SK-N-SH (cell line): ENCODE measurements around the gene JAG2. TPM values are rescaled to one million over a fixed set of nuclear protein-coding genes. Genes with fewer than 3 reads are reported as not detected.

Source experiments
- CTCF ChIA-PET: fragments of 300-600, 350-600 bp; formaldehyde crosslinking; extraction: SDS; loops from one replicate; lab custom pipeline; 2021; lab: Yijun Ruan, JAX
- POLR2A ChIA-PET: fragments of 350-600 bp; sonication (Branson Sonifier 250); formaldehyde crosslinking; extraction: SDS; loops from one replicate; lab custom pipeline; 2020; ENCODE audit warnings: antibody characterized with exemption, inconsistent platforms; lab: Yijun Ruan, JAX
- DNase-seq: peaks from one replicate; pipeline ENCODE4 v3.0.0; 2012
- H2AFZ ChIP-seq: fragments of 200-600 bp; sonication (generic); 2 replicates; pipeline ENCODE4 v1.8.1; 2016; ENCODE audit warnings: antibody characterized with exemption, mild to moderate bottlenecking, low read depth
- H3F3A ChIP-seq: fragments of 200-600 bp; sonication (generic); replicated peaks from 2 replicates; pipeline ENCODE3; 2016; ENCODE audit warnings: antibody characterized with exemption, mild to moderate bottlenecking; ENCODE audit not compliant: insufficient read depth
- H3K27ac ChIP-seq, 2 experiments: fragments of 200-500 bp in 1 of 2; fragments of 200-600 bp in 1 of 2; sonication (Bioruptor generic) in 1 of 2; sonication (generic), shearing (Covaris generic) in 1 of 2; 2 replicates each; pipeline versions ENCODE4 v1.5.1 to v1.6.1; 2014 to 2016; ENCODE audit warnings: low read depth in 2 of 2, inconsistent platforms in 1 of 2, low read length in 1 of 2, mild to moderate bottlenecking in 1 of 2, mixed read lengths in 1 of 2
- H3K27me3 ChIP-seq: fragments of 200-600 bp; sonication (generic), shearing (Covaris generic); 2 replicates; pipeline ENCODE4 v1.6.1; 2016; ENCODE audit warnings: mixed run types; ENCODE audit not compliant: insufficient read depth
- H3K36me3 ChIP-seq, 2 experiments: fragments of 200-500 bp in 1 of 2; fragments of 200-600 bp in 1 of 2; sonication (Bioruptor generic) in 1 of 2; sonication (generic) in 1 of 2; replicated peaks in 1 of 2; 2 replicates each; pipeline versions ENCODE3 to v1.5.1; 2014 to 2016; ENCODE audit warnings: low read length in 1 of 2, mild to moderate bottlenecking in 1 of 2; ENCODE audit not compliant: insufficient read depth in 2 of 2, control insufficient read depth in 1 of 2
- H3K4me1 ChIP-seq, 2 experiments: fragments of 200-500 bp in 1 of 2; fragments of 200-600 bp in 1 of 2; sonication (Bioruptor generic) in 1 of 2; sonication (generic), shearing (Covaris generic) in 1 of 2; 2 replicates each; pipeline versions ENCODE4 v1.5.1 to v1.6.1; 2014 to 2016; ENCODE audit warnings: low read depth in 1 of 2, low read length in 1 of 2, mixed run types in 1 of 2; ENCODE audit not compliant: insufficient read depth in 2 of 2, control insufficient read depth in 1 of 2
- H3K4me2 ChIP-seq: fragments of 200-600 bp; sonication (generic), shearing (Covaris generic); 2 replicates; pipeline ENCODE4 v1.6.1; 2017; ENCODE audit warnings: mixed run types
- H3K4me3 ChIP-seq, 2 experiments: fragments of 200-500 bp in 1 of 2; fragments of 200-600 bp in 1 of 2; sonication (Bioruptor generic) in 1 of 2; sonication (generic), shearing (Covaris generic) in 1 of 2; 2 replicates each; pipeline versions ENCODE4 v1.5.1 to v1.8.1; 2014 to 2016; ENCODE audit warnings: low read depth in 2 of 2, inconsistent platforms in 1 of 2, low read length in 1 of 2, mild to moderate bottlenecking in 1 of 2, mixed read lengths in 1 of 2, moderate library complexity in 1 of 2
- H3K79me2 ChIP-seq: fragments of 200-600 bp; sonication (generic); 2 replicates; pipeline ENCODE4 v1.8.1; 2017; ENCODE audit warnings: mild to moderate bottlenecking; ENCODE audit not compliant: insufficient read depth
- H3K9ac ChIP-seq: fragments of 200-600 bp; sonication (generic); 2 replicates; pipeline ENCODE4 v1.6.1; 2017; ENCODE audit warnings: mixed run types
- H3K9me2 ChIP-seq: fragments of 200-600 bp; sonication (generic); 2 replicates; pipeline ENCODE4 v1.6.1; 2017; ENCODE audit warnings: mixed run types
- H3K9me3 ChIP-seq: fragments of 200-600 bp; sonication (generic); 2 replicates; pipeline ENCODE4 v1.6.1; 2017; ENCODE audit warnings: mixed run types, mild to moderate bottlenecking, moderate library complexity
- H4K20me1 ChIP-seq: fragments of 200-600 bp; sonication (generic); 2 replicates; pipeline ENCODE4 v1.6.1; 2017; ENCODE audit warnings: mild to moderate bottlenecking, mixed run types; ENCODE audit not compliant: insufficient read depth
- CHD2 ChIP-seq: fragments of 150-350 bp; IDR thresholded peaks from 2 replicates; pipeline ENCODE4 v1.6.1; 2018; ENCODE audit warnings: low read length; ENCODE audit not compliant: partially characterized antibody
- FOSL2 ChIP-seq: IDR thresholded peaks from 2 replicates; pipeline ENCODE4 v1.4.0; 2012; ENCODE audit warnings: low read depth, mild to moderate bottlenecking, moderate library complexity, borderline replicate concordance
- GABPA ChIP-seq: IDR thresholded peaks from 2 replicates; pipeline ENCODE4 v1.4.0; 2012; ENCODE audit warnings: low read depth, mild to moderate bottlenecking
- MEF2A ChIP-seq: IDR thresholded peaks from 2 replicates; pipeline ENCODE4 v1.4.0; 2012; ENCODE audit warnings: low read depth, borderline replicate concordance
- NRF1 ChIP-seq: IDR thresholded peaks from 2 replicates; pipeline ENCODE4 v1.6.1; 2012; ENCODE audit warnings: low read depth, mild to moderate bottlenecking, low read length
- PBX3 ChIP-seq: IDR thresholded peaks from 2 replicates; pipeline ENCODE4; 2012
- POLR2AphosphoS5 ChIP-seq: IDR thresholded peaks from 2 replicates; pipeline ENCODE4 v1.6.1; 2012; ENCODE audit warnings: low read depth, low read length
- RAD21 ChIP-seq: IDR thresholded peaks from 2 replicates; pipeline ENCODE4 v1.6.1; 2012; ENCODE audit warnings: mild to moderate bottlenecking, low read length
- RXRA ChIP-seq: IDR thresholded peaks from 2 replicates; pipeline ENCODE4 v1.4.0; 2012; ENCODE audit warnings: low read depth, mild to moderate bottlenecking, borderline replicate concordance
- SIN3A ChIP-seq: IDR thresholded peaks from 2 replicates; pipeline ENCODE4 v1.6.1; 2012; ENCODE audit warnings: low read depth, mild to moderate bottlenecking, low read length, moderate library complexity, borderline replicate concordance
- TAF1 ChIP-seq: IDR thresholded peaks from 2 replicates; pipeline ENCODE4 v1.6.1; 2012; ENCODE audit warnings: low read depth, mild to moderate bottlenecking, low read length, moderate library complexity, borderline replicate concordance
- TCF12 ChIP-seq: IDR thresholded peaks from 2 replicates; pipeline ENCODE4 v1.4.0; 2012
- YY1 ChIP-seq: IDR thresholded peaks from 2 replicates; pipeline ENCODE4 v1.4.0; 2012; ENCODE audit warnings: low read depth, mild to moderate bottlenecking
- WGBS: methylation state at CpG from one replicate; pipeline ENCODE4 v1.1.6; 2017; ENCODE audit warnings: low lambda C conversion rate; 5-methylcytosine and 5-hydroxymethylcytosine counted together
- polyA plus RNA-seq, 3 experiments: library from polyadenylated mRNA; depleted of rRNA; stranded (reverse); fragments of >200 nt; gene quantifications; 2 replicates each; pipeline ENCODE4 v1.2.3, GENCODE V29; 2012
- TF ChIP-seq, protein P1 (sequence below): IDR thresholded peaks from 2 replicates; pipeline ENCODE4 v1.4.0; 2012; ENCODE audit warnings: low read depth, borderline replicate concordance
- TF ChIP-seq, protein P2 (sequence below): fragments of 200-600 bp; sonication (generic); IDR thresholded peaks from 2 replicates; pipeline ENCODE4 v1.6.1; 2017; ENCODE audit warnings: antibody characterized with exemption, mild to moderate bottlenecking, moderate library complexity

The JAG2 gene
- polyA plus RNA-seq, 1 of the 3 experiments (the other 2 are of a cell fraction) = 1.7 TPM

GRCh38 chr14:105096206-105096875, 72.2 kb downstream of the JAG2 start:
- Histone ChIP-seq H3K4me2 (no peak overlapping the region), H2AFZ (no peak overlapping the region), H3K27me3 (no peaks in the 10 kb centered on the region), H3K9me3 (no peaks in the 10 kb centered on the region), H4K20me1 (no peaks in the 10 kb centered on the region), H3K4me1 (peaks cover 12 to 24% of the 10 kb centered on the region in 2 experiments; a peak in 3 of 4 replicates), H3K27ac (no peak overlapping the region), H3K79me2 (0 out of 2 replicates have a peak, but pooled peaks cover 5% of the 10 kb centered on the region), H3K9ac (no peak overlapping the region), H3K36me3 (no peaks in the 10 kb centered on the region), H3F3A (peaks cover 10% of the 10 kb centered on the region), H3K4me3 (no peak overlapping the region), H3K9me2 (no peaks in the 10 kb centered on the region)
- POLR2A ChIA-PET = no interaction called here
- WGBS = 84% methylated on average over 9 of the region's 15 CpGs
- CTCF ChIA-PET = interaction anchor here (1.0 kb wide), 1 partner anchor 49 kb away, joined by 3 read pairs; no protein-coding TSS in a partner anchor
- TF ChIP-seq PBX3 (no peak), YY1 (no peak), TCF12 (no peak), RAD21 (no peak), TAF1 (no peak), CHD2 (no peak), RXRA (no peak), NRF1 (no peak), FOSL2 (no peak), MEF2A (no peak), SIN3A (no peak), GABPA (no peak), POLR2AphosphoS5 (no peak)
- TF ChIP-seq, protein P1, sequence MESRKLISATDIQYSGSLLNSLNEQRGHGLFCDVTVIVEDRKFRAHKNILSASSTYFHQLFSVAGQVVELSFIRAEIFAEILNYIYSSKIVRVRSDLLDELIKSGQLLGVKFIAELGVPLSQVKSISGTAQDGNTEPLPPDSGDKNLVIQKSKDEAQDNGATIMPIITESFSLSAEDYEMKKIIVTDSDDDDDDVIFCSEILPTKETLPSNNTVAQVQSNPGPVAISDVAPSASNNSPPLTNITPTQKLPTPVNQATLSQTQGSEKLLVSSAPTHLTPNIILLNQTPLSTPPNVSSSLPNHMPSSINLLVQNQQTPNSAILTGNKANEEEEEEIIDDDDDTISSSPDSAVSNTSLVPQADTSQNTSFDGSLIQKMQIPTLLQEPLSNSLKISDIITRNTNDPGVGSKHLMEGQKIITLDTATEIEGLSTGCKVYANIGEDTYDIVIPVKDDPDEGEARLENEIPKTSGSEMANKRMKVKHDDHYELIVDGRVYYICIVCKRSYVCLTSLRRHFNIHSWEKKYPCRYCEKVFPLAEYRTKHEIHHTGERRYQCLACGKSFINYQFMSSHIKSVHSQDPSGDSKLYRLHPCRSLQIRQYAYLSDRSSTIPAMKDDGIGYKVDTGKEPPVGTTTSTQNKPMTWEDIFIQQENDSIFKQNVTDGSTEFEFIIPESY = no peak
- TF ChIP-seq, protein P2, sequence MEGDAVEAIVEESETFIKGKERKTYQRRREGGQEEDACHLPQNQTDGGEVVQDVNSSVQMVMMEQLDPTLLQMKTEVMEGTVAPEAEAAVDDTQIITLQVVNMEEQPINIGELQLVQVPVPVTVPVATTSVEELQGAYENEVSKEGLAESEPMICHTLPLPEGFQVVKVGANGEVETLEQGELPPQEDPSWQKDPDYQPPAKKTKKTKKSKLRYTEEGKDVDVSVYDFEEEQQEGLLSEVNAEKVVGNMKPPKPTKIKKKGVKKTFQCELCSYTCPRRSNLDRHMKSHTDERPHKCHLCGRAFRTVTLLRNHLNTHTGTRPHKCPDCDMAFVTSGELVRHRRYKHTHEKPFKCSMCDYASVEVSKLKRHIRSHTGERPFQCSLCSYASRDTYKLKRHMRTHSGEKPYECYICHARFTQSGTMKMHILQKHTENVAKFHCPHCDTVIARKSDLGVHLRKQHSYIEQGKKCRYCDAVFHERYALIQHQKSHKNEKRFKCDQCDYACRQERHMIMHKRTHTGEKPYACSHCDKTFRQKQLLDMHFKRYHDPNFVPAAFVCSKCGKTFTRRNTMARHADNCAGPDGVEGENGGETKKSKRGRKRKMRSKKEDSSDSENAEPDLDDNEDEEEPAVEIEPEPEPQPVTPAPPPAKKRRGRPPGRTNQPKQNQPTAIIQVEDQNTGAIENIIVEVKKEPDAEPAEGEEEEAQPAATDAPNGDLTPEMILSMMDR = no peak
- DNase-seq = peak; percentile 6
